GM15510 (cell line): ENCODE measurements around the gene TSPAN12.

Experiments
- POLR2A ChIP-seq: IDR thresholded peaks from 3 replicates; pipeline ENCODE4 v1.6.1; 2011; ENCODE audit warnings: borderline replicate concordance; ENCODE audit not compliant: insufficient read length; ENCODE audit errors: extremely low read depth

The TSPAN12 gene, protein sequence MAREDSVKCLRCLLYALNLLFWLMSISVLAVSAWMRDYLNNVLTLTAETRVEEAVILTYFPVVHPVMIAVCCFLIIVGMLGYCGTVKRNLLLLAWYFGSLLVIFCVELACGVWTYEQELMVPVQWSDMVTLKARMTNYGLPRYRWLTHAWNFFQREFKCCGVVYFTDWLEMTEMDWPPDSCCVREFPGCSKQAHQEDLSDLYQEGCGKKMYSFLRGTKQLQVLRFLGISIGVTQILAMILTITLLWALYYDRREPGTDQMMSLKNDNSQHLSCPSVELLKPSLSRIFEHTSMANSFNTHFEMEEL

DNA sequence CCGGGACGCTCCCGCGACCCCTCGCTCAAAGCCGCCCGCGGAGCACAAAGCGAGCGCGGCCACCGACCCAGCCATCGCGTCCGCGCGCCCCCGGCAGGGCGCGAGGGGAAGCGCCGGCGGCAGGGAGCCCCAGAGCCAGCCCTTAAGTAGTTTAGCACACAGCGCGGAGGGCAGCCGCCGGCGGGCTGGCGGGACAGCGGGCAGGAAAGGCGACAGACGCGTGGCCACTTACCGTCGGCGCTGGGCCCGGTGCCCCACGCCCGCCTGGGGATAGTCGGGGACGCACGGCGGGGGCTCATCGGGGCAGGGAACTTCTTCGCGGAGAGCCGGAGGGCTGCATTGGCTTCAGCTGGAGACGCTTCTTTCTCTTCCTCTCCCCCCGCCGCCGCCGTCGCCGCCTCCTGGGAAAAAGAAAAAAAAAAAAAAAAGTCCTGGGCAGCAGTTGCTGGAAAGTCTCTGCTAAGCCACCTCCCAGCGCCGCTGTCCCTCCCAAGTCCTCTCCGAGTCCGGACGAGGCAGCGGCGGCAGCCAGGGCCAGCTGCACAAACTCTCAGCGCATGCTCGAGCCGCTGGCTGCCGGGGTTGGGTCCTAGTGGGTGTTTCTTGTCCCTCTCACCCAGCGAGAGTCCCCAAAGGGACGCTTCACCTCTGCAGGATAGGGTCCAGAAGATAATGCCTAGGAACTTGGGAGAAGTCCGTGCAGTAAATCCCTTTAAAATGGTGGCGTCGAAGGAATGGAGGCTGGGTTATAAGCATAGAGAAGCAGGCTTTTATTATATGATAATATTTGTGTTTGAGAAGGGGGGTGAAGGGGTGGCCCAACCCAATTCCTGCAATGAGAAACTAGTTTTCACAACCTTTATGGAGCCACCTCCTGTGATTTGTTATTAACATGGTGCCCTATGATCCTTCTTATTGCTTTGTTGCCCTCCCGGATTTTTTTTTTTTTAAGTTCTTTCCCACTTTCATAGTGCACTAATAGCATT is at the start of gene TSPAN12:
TSS of gene TSPAN12 (minus strand) at position 557 of the 986 bp plus-strand sequence. CDS start 1,381 bp downstream, outside the sequence.
- TF ChIP-seq POLR2A = peak; percentile 41

DNA sequence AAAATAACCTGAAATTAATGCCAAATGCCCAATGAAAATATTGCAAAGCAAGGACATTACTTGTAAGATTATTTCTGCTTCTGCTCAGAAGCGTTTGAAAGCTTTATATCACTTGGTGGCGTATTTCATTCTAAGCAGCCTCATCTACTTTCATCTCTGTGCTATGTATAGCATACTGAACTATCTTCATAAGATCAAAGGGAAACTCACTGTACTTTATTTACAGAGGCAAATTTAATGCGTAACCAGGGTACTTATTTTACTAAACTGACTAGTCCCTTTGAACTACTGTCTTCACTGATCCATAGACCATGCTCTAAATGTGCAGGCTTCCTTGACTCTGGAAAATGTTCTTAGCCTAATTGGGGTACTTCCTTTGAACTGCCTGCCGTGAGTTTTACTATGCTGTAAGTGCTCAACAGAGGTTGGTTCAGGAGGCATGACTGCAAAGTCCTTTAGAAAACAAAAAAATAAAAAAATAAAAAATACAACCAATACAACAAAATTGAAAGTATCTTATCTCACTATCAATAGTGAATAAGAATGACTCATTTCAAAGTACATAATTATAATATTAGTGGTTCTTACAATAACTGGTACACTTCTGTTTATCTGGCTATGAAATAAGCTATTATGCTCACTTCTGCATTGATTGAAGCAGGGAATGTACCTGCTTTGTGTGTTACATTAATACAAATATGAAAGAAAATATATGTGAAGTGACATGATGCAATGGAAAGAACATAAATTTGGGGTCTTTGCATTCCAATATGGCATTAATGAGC is 41.0 kb upstream of the TSPAN12 start:
- TF ChIP-seq POLR2A = no peak

DNA sequence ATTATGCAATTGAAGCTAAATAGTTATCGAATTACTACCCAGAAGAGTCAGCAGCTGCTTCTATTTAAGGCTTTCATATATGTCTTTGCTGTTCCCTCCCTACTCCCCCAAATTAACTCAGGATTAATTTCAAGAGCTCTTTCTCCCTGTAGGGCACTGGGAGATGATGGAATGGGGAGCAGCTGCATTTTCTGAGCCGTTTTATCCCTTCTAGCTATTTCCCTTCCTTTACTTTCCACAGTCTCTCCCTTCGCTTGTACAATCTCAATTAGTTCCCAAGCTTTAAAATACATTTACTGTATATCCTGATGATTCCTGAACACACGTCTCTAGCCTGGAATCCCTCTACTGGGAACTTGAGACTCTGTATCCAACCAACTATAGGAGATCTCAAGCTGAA is 19.8 kb upstream of the TSPAN12 start:
- no peak for TF ChIP-seq POLR2A

DNA sequence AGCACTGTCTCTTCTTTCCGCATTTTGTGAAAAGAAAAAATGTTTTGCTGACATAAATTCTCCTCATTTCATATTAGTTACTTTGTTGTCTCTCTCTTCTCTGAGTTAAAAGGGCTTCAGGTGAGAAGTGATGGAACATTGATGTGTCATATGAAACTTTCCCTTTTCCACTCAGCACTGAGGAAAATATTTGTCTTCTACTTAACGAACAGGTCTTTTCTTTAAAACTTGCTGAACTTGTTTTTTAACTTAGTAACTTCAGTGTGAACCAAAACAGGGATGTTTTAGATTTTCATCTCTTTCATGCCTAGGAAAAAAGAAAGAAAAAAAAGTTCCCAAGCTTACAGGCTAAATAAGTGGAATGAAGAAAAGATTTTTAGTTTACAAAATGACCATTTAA is 19.0 kb upstream of the TSPAN12 start:
- no peak for TF ChIP-seq POLR2A

DNA sequence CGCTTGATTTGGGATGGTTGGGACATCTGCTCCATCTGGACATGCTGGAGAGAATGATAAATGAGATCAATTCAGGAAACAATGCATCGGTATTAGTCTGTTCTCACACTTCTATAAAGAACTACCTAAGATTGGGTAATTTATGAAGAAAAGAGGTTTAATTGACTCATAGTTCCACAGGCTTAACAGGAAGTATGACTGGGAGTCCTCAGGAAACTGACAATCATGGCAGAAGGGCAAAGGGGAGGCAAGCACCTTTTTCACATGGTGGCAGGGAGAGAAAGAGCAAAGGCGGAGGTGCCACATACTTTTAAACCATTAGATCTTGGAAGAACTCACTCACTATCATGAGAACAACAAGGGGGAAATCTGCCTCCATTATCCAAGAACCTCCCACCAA is 16.8 kb upstream of the TSPAN12 start:
- TF ChIP-seq POLR2A = no peak

DNA sequence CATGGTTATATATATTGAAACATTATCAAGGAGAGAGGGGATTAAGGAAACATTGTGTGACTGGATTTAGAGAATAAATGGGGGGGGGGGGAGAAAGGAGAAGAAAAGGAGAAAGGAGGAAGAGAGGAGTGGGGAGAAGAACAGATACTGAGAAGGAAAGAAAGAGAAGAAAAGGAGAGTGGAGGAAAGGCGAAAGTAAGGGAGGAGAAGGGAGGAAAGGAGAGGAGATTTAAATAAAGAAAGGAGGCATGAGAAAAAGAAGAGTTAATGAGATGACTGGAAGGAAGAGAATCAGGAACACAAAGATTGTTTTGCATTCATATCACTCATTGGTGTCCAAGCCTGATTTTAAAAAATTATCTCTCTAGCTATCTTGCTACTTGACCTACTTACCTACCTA is 16.1 kb upstream of the TSPAN12 start:
- no peak for TF ChIP-seq POLR2A

DNA sequence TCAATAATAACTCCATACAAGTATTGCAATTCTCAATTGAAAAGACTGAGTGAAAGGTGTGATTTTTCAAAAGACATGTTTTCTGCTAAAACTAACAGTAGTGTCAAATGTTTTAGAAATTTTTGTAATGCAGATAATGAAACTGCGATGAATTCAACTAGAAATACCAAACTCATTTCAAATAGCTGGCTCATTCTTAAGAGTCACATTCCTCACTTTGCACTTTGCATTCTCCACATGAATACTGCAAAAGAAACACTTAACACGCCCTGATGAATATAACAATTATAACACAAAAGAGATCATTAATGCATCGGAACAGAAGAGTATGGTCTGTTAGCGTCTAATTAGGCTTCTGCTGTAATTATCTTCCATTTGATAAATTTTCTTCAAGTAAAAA is 15.5 kb upstream of the TSPAN12 start:
- no peak for TF ChIP-seq POLR2A

DNA sequence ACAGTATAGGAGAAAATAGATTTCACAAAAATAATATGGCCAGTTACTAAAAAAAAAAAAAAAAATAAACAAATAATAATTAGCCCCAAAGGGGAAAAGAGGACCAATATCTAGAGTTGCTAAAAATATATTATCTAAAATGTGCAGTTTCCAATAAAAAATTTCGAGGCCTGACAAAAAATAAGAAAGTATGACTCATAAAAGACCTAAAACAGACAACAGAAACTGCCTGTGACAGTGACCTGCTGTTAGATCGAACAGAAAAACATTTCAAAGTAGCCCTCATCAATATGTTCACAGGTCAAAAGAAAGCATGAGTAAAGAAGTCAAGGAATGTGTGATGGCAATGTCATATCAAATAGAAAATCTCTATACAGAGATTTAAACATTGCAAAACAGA is 11.8 kb upstream of the TSPAN12 start:
- TF ChIP-seq POLR2A = no peak

DNA sequence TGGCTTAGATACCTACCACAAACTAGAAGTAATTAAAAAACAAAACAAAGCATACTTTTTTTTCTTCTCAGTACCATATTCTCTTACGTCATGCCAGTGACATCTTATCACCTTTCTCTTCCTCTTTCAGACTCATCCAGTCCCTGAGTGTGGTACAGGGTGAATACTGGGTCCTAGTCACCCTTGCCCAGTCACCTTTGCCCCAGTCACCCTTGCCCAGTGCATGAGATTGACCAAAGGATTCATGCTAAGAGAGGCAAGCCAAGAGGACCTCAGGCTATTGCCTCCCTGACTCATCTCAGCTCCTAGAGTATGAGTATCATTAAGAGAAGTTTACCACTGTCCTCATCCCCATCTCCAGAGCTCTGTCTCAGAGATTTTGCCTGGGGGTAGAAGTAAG is 10.0 kb upstream of the TSPAN12 start:
- TF ChIP-seq POLR2A = no peak

DNA sequence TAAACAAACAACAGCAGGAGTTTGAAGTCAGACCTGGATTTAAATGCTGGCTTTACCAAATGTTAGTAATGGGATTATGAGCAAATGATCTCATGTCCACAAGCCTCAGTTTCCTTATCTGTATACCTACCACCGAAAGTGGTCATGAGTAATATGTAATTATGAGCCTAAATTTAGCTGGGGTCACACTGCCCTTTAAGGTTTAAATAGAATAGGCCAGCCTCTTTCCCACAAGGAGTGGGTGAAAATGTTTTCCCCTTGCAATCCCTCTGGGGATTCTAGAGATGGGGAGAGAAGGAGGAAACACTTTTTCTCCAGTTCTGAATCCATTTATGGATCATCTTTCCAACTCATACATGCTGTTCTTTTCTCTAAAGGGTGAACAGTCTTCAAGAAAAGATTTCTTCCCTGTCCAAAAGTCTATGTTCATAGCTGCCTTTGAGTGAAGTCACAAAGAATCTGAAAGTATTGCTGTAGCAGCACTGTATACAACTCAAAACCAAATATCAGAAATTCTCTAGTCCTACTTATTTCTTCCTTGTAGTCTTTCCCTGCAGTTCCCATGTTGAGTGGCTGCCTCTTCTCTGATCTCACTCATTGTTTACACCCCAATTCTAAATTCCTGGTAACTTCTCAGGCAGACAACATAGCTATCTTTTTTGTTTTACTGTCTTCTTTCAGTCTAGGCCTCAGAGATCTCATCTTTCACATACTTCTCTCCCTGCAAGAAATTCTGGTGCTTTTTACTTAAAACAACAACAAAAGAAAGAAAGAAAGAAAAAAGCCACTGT is 7.4 kb upstream of the TSPAN12 start:
- no peak for TF ChIP-seq POLR2A

DNA sequence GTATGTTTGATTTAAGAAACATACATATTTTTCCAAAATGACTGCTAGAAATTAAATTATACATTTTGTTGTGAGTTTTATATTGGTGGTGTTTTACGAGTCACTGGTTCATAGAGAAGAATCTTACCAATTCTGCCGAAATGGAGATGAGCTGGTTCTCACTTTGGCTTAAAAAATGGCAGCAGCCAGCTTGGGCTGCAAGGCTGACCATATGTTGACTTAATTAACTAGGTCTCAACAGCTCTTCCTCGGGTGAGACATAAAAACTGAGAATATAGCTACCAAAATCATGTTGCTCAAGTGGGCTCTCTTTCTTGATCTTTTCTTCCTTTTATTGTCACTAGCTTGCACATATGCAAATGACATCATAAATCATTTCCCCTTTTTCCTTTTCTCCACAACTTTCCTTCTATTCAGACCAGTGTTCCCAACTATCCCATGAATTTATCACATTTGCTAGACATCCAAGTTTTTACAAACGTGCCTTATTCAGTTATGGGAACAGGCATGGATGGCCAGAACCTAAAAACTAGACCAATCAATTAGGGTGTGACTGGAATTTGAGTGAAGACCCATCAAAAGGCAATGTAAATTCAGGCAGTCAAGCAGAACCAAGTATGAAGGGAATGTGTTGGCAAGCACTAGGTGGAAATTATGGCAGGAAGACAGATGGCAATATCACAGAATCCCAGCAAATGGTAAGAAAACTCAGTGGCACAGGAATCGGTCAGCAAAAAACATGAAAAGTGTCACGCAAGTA is 6.4 kb upstream of the TSPAN12 start:
- TF ChIP-seq POLR2A = no peak

DNA sequence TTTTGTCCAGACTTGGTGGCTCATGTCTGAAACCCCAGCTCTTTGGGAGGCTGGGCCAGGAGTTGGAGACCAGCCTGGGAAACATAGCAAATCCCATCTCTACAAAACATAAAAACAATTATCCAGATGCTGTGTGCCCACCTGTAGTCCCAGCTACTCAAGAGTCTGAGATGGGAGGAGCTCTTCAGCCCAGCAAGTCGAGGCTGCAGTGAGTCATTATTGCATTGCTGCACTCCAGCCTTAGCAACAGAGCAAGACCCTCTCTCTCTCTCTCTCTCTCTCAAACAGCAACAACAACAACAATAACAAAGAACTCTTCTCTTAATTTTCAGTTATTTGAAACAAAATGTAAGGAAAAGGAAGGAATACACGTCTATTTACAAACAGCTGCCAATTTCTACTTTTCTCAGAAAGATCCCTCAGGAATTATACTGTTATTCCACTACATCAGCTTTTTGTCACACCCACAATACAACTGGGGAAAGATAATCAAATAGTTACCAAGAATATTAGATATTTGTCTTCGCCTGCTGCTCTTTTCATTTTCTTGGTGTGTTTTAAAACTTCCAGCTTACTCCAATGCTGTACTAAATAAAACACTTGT is 5.1 kb upstream of the TSPAN12 start:
- no peak for TF ChIP-seq POLR2A

DNA sequence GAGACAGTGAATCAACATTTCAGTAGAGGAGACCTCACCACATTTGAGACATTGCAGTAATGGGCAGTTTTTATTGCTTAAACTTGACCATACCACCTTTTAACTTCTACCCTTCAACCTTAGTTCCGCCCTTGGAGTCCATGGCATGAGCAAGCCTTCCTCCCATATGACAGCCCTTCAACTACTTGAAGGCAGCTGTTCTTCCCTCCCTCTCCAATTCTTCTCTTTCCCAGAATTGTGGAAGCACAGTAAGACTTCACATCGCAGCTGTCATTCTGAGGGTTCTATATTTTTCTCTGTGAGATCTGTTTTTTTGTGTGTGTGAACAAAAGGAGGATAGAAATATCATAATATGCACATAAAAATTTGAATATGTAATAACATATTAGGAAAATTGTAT is 2.2 kb upstream of the TSPAN12 start:
- no peak for TF ChIP-seq POLR2A
